Fibroblast of mammary gland (primary cell): ENCODE measurements around the gene NCEH1.

Experiments
- DNase-seq: peaks from one replicate; pipeline ENCODE4 v3.0.0-alpha.2; 2010; ENCODE audit warnings: low read depth
- H3K4me3 ChIP-seq: 2 replicates; pipeline ENCODE4 v1.5.1; 2011; ENCODE audit warnings: low read depth, mild to moderate bottlenecking, low read length, moderate library complexity; ENCODE audit not compliant: control insufficient read depth
- CTCF ChIP-seq: conservative IDR thresholded peaks from 2 replicates; pipeline ENCODE4 v1.5.1; 2011; ENCODE audit warnings: low read depth, low read length, inconsistent platforms; ENCODE audit not compliant: control insufficient read depth, insufficient read depth

Gene NCEH1

GRCh38 chr3:172608575-172608974 lies 102.3 kb downstream of the NCEH1 start:
- no peak for TF ChIP-seq CTCF
- no peak overlapping the region for H3K4me3 ChIP-seq
- no peak for DNase-seq

- TF ChIP-seq CTCF, result no peak
- peak; percentile 88 for DNase-seq
Measured at GRCh38 chr3:172607305-172608121, 103.4 kb downstream of the NCEH1 start.

GRCh38 chr3:172606021-172606420 lies 104.8 kb downstream of the NCEH1 start:
- TF ChIP-seq CTCF, result no peak
- H3K4me3 ChIP-seq, result no peak overlapping the region
- DNase-seq, result no peak

More at GRCh38 chr3:172607305-172608121, 103.4 kb downstream of the NCEH1 start:
- no peak overlapping the region for H3K4me3 ChIP-seq

GRCh38 chr3:172604895-172605646 lies 105.8 kb downstream of the NCEH1 start:
- DNase-seq, result no peak
- no peak for TF ChIP-seq CTCF
- no peak overlapping the region for H3K4me3 ChIP-seq

- DNase-seq, result no peak
- no peak for TF ChIP-seq CTCF
- no peak overlapping the region for H3K4me3 ChIP-seq
Measured at GRCh38 chr3:172601066-172601832, 109.6 kb downstream of the NCEH1 start.

- no peak for TF ChIP-seq CTCF
- H3K4me3 ChIP-seq, result no peak overlapping the region
- no peak for DNase-seq
Measured at GRCh38 chr3:172600644-172601065, 110.2 kb downstream of the NCEH1 start.
